Stomach (tissue), 9 donors: ENCODE measurements around the gene OR6C3. TPM values are rescaled to one million over a fixed set of nuclear protein-coding genes. Genes with fewer than 3 reads are reported as not detected.

ENCODE experiments used
- DNase-seq, 2 donors: peaks; one replicate each; pipeline versions ENCODE4 v3.0.0 to v3.0.0-alpha.2; 2013 to 2019
- H3K27ac ChIP-seq, 5 donors: fragments of 200-600 bp in 4 of 5; sonication (generic) in 4 of 5; one replicate each; pipeline ENCODE4 v1.5.1; 2013 to 2019; ENCODE audit warnings: mild to moderate bottlenecking in 1 of 5, moderate library complexity in 1 of 5
- H3K27me3 ChIP-seq, 3 donors: fragments of 200-600 bp; sonication (generic); one replicate each; pipeline ENCODE4 v1.5.1; 2017 to 2019; ENCODE audit warnings: mixed run types in 1 of 3
- H3K36me3 ChIP-seq, 4 donors: fragments of 200-600 bp; sonication (generic); 1 replicate in 3 of 4; 2 replicates in 1 of 4; pipeline ENCODE4 v1.5.1; 2016 to 2019
- H3K4me1 ChIP-seq, 4 donors: fragments of 200-600 bp; sonication (generic); one replicate each; pipeline ENCODE4 v1.5.1; 2016 to 2019
- H3K4me3 ChIP-seq, 4 donors: fragments of 200-600 bp; sonication (generic) in 3 of 4; one replicate each; pipeline ENCODE4 v1.5.1; 2016 to 2019; ENCODE audit warnings: mild to moderate bottlenecking in 1 of 4
- H3K9me3 ChIP-seq, 4 donors: fragments of 200-600 bp; sonication (generic); one replicate each; pipeline ENCODE4 v1.5.1; 2016 to 2019
- CTCF ChIP-seq, 7 experiments: fragments of 450-650 bp in 4 of 7; fragments of 200-600 bp in 3 of 7; sonication (generic) in 3 of 7; IDR thresholded peaks; one replicate each; pipeline ENCODE4 v1.5.1; 2016 to 2019; ENCODE audit warnings: antibody characterized with exemption in 7 of 7, control low read depth in 2 of 7, mild to moderate bottlenecking in 1 of 7
- EP300 ChIP-seq: sonication (generic); formaldehyde crosslinking; IDR thresholded peaks from one replicate; pipeline ENCODE4 v1.6.1; 2017; ENCODE audit warnings: antibody characterized with exemption
- POLR2A ChIP-seq, 4 donors: fragments of 450-650 bp; IDR thresholded peaks; one replicate each; pipeline ENCODE4 v1.6.1; 2016; ENCODE audit warnings: antibody characterized with exemption in 4 of 4, control low read depth in 2 of 4, mild to moderate bottlenecking in 1 of 4, moderate library complexity in 1 of 4
- POLR2AphosphoS5 ChIP-seq, 3 donors: sonication (generic); formaldehyde crosslinking; IDR thresholded peaks; one replicate each; pipeline ENCODE4 v1.6.1; 2016; ENCODE audit warnings: antibody characterized with exemption in 3 of 3
- WGBS, 5 donors: extraction: QIAGEN DNeasy Blood & Tissue Kit in 3 of 5; methylation state at CpG; one replicate each; pipeline versions ENCODE4 v1.1.5 to v1.1.7; 2013 to 2018; 5-methylcytosine and 5-hydroxymethylcytosine counted together
- intact Hi-C: fragments of 100-400 bp; cut with DNase I; formaldehyde crosslinking; loops from one replicate; pipeline ENCODE4 v1.15.1; 2023; ENCODE audit warnings: low total_unique reads
- polyA plus RNA-seq, 3 donors: library from polyadenylated mRNA; stranded (reverse); fragments of 200-250 nt; gene quantifications; one replicate each; pipeline ENCODE4 v1.2.3, GENCODE V29; 2013
- total RNA-seq, 5 donors: library from RNA; depleted of rRNA; stranded (reverse); fragments of >200 nt; gene quantifications; one replicate each; pipeline versions ENCODE4 v1.1.0 to v1.2.3, GENCODE V29; 2014 to 2016
- donor health status: healthy with polysubstance abuse.
- donor health status: Bipolar disorder and iron deficiency.
- donor health status: healthy.

Gene OR6C3
- total and polyA plus RNA-seq, 8 donors, result not detected

GRCh38 chr12:55365086-55365485 lies 34.5 kb downstream of the OR6C3 start:
- Histone ChIP-seq H3K4me3 (no peak overlapping the region), H3K9me3 (no peaks in the 10 kb centered on the region), H3K27me3 (no peaks in the 10 kb centered on the region), H3K27ac (no peak overlapping the region), H3K36me3 (no peaks in the 10 kb centered on the region), H3K4me1 (no peaks in the 10 kb centered on the region)
- TF ChIP-seq POLR2AphosphoS5 (IDR thresholded peaks at IDR 0.05) (no peak), POLR2A (IDR thresholded peaks at IDR 0.05) (no peak), EP300 (no peak), CTCF (IDR thresholded peaks at IDR 0.05) (no peak)
- DNase-seq, result no peak
- intact Hi-C loops, result no loop called here
- WGBS, 5 donors, result 65 to 80% (median 78%) methylated on average over 3 of the region's 3 CpGs

- TF ChIP-seq POLR2AphosphoS5 (IDR thresholded peaks at IDR 0.05), result no peak
- 68 to 84% (median 74%) methylated on average over 4 of the region's 4 CpGs for WGBS, 5 donors
Measured at GRCh38 chr12:55372521-55372920, 42.0 kb downstream of the OR6C3 start.

More at GRCh38 chr12:55372521-55372920, 42.0 kb downstream of the OR6C3 start:
- Histone ChIP-seq H3K9me3 (no peaks in the 10 kb centered on the region), H3K27ac (no peak overlapping the region), H3K4me3 (no peak overlapping the region), H3K36me3 (no peaks in the 10 kb centered on the region), H3K27me3 (no peaks in the 10 kb centered on the region), H3K4me1 (no peaks in the 10 kb centered on the region)
- intact Hi-C loops, result no loop called here
- DNase-seq, result no peak

Other genes starting within 250 kb of the OR6C3 start
- not detected for gene OR9K2, start 204.3 kb upstream of the OR6C3 start, total RNA-seq
- not detected for gene OR9K2, start 204.3 kb upstream of the OR6C3 start, polyA plus RNA-seq
- gene OR10A7, start 109.7 kb upstream of the OR6C3 start, total RNA-seq, result not detected
- gene OR10A7, start 109.7 kb upstream of the OR6C3 start, polyA plus RNA-seq, result not detected
- gene OR6C74, start 86.1 kb upstream of the OR6C3 start, total RNA-seq, result not detected
- not detected for gene OR6C74, start 86.1 kb upstream of the OR6C3 start, polyA plus RNA-seq
- not detected for gene OR6C6, start 34.2 kb upstream of the OR6C3 start, total RNA-seq
- gene OR6C6, start 34.2 kb upstream of the OR6C3 start, polyA plus RNA-seq, result not detected
- gene OR6C1, start 16.4 kb upstream of the OR6C3 start, total RNA-seq, result not detected
- gene OR6C1, start 16.4 kb upstream of the OR6C3 start, polyA plus RNA-seq, result not detected
- not detected for gene OR6C75, start 32.2 kb downstream of the OR6C3 start, total RNA-seq
- not detected for gene OR6C75, start 32.2 kb downstream of the OR6C3 start, polyA plus RNA-seq
- not detected for gene OR6C65, start 69.8 kb downstream of the OR6C3 start, total RNA-seq
- gene OR6C65, start 69.8 kb downstream of the OR6C3 start, polyA plus RNA-seq, result not detected
- gene OR6C76, start 95.5 kb downstream of the OR6C3 start, total RNA-seq, result not detected
- gene OR6C76, start 95.5 kb downstream of the OR6C3 start, polyA plus RNA-seq, result not detected
- gene OR6C2, start 113.3 kb downstream of the OR6C3 start, total RNA-seq, result not detected
- not detected for gene OR6C2, start 113.3 kb downstream of the OR6C3 start, polyA plus RNA-seq
- not detected for gene OR6C70, start 139.4 kb downstream of the OR6C3 start, total RNA-seq
- gene OR6C70, start 139.4 kb downstream of the OR6C3 start, polyA plus RNA-seq, result not detected
- gene OR6C68, start 161.6 kb downstream of the OR6C3 start, total RNA-seq, result not detected
- gene OR6C68, start 161.6 kb downstream of the OR6C3 start, polyA plus RNA-seq, result not detected
- not detected for gene OR6C4, start 218.9 kb downstream of the OR6C3 start, total RNA-seq
- gene OR6C4, start 218.9 kb downstream of the OR6C3 start, polyA plus RNA-seq, result not detected
- gene OR2AP1, start 241.7 kb downstream of the OR6C3 start, total RNA-seq, result not detected
- gene OR2AP1, start 241.7 kb downstream of the OR6C3 start, polyA plus RNA-seq, result not detected